GM12891 (cell line): ENCODE measurements around the gene CCDC158.

Source experiments
- PAX5 ChIP-seq: IDR thresholded peaks from 2 replicates; pipeline ENCODE4 v1.6.1; 2011; ENCODE audit warnings: low read length, moderate library complexity, mild to moderate bottlenecking; ENCODE audit not compliant: insufficient read depth, severe bottlenecking
- POLR2A ChIP-seq: IDR thresholded peaks from 2 replicates; pipeline ENCODE4 v1.6.1; 2011; ENCODE audit warnings: low read depth, low read length, control low read depth
- POLR2AphosphoS5 ChIP-seq: IDR thresholded peaks from 2 replicates; pipeline ENCODE4 v1.6.1; 2011; ENCODE audit warnings: low read depth, low read length, control low read depth
- POU2F2 ChIP-seq: IDR thresholded peaks from 2 replicates; pipeline ENCODE4 v1.6.1; 2011; ENCODE audit warnings: low read depth, mild to moderate bottlenecking, control low read depth, low read length, moderate library complexity
- SPI1 ChIP-seq: IDR thresholded peaks from 2 replicates; pipeline ENCODE4 v1.6.1; 2011; ENCODE audit warnings: low read depth, low read length, control low read depth
- TAF1 ChIP-seq: IDR thresholded peaks from 2 replicates; pipeline ENCODE4 v1.6.1; 2011; ENCODE audit warnings: low read depth, low read length, control low read depth

DNA sequence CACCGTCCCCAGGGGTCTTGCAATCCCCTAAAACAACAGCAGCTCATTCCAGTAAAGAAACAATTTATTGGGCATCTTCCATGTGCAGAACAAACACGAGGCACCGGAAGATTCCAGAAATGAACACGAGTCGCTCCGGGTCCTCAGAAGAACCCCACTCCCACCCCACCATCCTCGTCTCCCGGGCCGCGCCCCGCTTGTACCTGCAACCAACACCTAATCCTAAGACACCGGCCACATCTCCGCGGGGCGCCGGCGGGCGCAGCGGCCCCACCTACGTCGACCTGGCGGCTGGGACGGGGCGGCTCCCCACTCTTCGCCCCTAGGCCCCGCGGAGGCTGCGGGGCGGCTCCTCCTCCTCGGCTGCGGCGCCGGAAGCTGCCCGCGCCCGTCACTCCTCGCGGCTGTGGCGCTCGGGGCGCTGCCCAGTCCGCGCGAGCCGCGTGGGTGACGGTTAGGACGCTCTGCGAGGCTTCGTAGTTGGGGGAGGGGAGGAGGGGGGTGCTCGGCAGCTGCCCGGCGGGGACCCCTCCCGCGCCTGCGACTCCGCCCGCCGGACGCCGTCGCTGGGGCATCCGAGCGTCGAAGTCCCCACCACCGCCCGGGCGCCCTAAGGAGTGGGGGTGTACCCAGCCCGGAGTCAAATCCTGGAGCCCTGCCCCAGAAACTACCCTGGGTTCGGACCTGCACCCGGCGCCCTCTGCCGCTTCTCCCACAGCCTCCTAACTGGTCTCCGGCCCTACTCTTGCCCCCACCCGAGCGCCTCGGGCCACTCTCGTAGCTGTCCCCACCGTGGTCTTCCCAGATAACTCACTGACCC is at the start of gene CCDC158:
- no peak for TF ChIP-seq POLR2A
- TF ChIP-seq POLR2AphosphoS5, result no peak
- TF ChIP-seq TAF1, result no peak
- TF ChIP-seq SPI1, result no peak
- no peak for TF ChIP-seq PAX5
- TF ChIP-seq POU2F2, result no peak
